Transverse colon (tissue), 4 donors: ENCODE data around the gene CWC25. TPM values are rescaled to one million over a fixed set of nuclear protein-coding genes. Genes with fewer than 3 reads are reported as not detected.

Experiments used
- DNase-seq: peaks from one replicate; pipeline ENCODE4 v3.0.0-alpha.2; 2019
- H3K27ac ChIP-seq, 4 donors: fragments of 200-600 bp; sonication (generic); 2 replicates each; pipeline ENCODE4 v1.5.1; 2016 to 2018; ENCODE audit warnings: inconsistent platforms in 4 of 4
- H3K27me3 ChIP-seq: fragments of 200-600 bp; sonication (generic); 2 replicates; pipeline ENCODE4 v1.5.1; 2017; ENCODE audit warnings: inconsistent platforms
- H3K36me3 ChIP-seq, 4 donors: fragments of 200-600 bp; sonication (generic); 2 replicates each; pipeline ENCODE4 v1.5.1; 2017 to 2019; ENCODE audit warnings: inconsistent platforms in 4 of 4
- H3K4me1 ChIP-seq, 4 donors: fragments of 200-600 bp; sonication (generic); 2 replicates each; pipeline ENCODE4 v1.5.1; 2017 to 2020; ENCODE audit warnings: inconsistent platforms in 4 of 4
- H3K4me3 ChIP-seq, 4 donors: fragments of 200-600 bp; sonication (generic); 1 replicate in 1 of 4; 2 replicates in 3 of 4; pipeline versions ENCODE4 v1.5.1 to v1.6.1; 2017 to 2019; ENCODE audit warnings: inconsistent platforms in 4 of 4
- H3K9me3 ChIP-seq, 2 donors: fragments of 200-600 bp; sonication (generic); 2 replicates each; pipeline ENCODE4 v1.5.1; 2017 to 2019; ENCODE audit warnings: inconsistent platforms in 2 of 2
- EP300 ChIP-seq: sonication (generic); formaldehyde crosslinking; IDR thresholded peaks from one replicate; pipeline ENCODE4 v1.6.1; 2017; ENCODE audit warnings: antibody characterized with exemption, low read depth
- POLR2A ChIP-seq: fragments of 450-650 bp; IDR thresholded peaks from one replicate; pipeline ENCODE4 v1.6.1; 2016; ENCODE audit warnings: antibody characterized with exemption, mild to moderate bottlenecking, moderate library complexity
- POLR2AphosphoS5 ChIP-seq, 3 donors: sonication (generic); formaldehyde crosslinking; IDR thresholded peaks; one replicate each; pipeline ENCODE4 v1.6.1; 2016; ENCODE audit warnings: antibody characterized with exemption in 3 of 3
- WGBS, 2 donors: methylation state at CpG; one replicate each; pipeline ENCODE4 v1.1.5; 2018; ENCODE audit warnings: low coverage in 1 of 2; 5-methylcytosine and 5-hydroxymethylcytosine counted together
- in situ Hi-C, 4 donors: fragments of 200-750 bp; cut with MboI; loops; one replicate each; pipeline versions ENCODE4 v1.15.0 to v1.15.1; 2017; ENCODE audit warnings: low sequenced_read_pairs in 3 of 4, low pct_ligation_motif_present in 1 of 4, low pct_unique_long_range_greater_than_20kb in 1 of 4
- intact Hi-C: fragments of 100-400 bp; cut with DNase I; formaldehyde crosslinking; loops from one replicate; pipeline ENCODE4 v1.15.1; 2023; ENCODE audit warnings: low total_unique reads
- total RNA-seq, 4 donors: library from RNA; depleted of rRNA; stranded (reverse); fragments of >200 nt; gene quantifications; one replicate each; pipeline ENCODE4 v1.1.0, GENCODE V29; 2016
- TF ChIP-seq, protein P1 (sequence below), 5 experiments: fragments of 200-600 bp in 3 of 5; fragments of 450-650 bp in 2 of 5; sonication (generic) in 3 of 5; IDR thresholded peaks; 1 replicate in 2 of 5; 2 replicates in 3 of 5; pipeline ENCODE4 v1.5.1; 2016 to 2017; ENCODE audit warnings: antibody characterized with exemption in 5 of 5, inconsistent platforms in 3 of 5, mild to moderate bottlenecking in 2 of 5, moderate library complexity in 1 of 5

CWC25 gene
- total RNA-seq, 4 donors from 2014 or later: 22.1 to 97.3 (median 37.5) TPM

DNA sequence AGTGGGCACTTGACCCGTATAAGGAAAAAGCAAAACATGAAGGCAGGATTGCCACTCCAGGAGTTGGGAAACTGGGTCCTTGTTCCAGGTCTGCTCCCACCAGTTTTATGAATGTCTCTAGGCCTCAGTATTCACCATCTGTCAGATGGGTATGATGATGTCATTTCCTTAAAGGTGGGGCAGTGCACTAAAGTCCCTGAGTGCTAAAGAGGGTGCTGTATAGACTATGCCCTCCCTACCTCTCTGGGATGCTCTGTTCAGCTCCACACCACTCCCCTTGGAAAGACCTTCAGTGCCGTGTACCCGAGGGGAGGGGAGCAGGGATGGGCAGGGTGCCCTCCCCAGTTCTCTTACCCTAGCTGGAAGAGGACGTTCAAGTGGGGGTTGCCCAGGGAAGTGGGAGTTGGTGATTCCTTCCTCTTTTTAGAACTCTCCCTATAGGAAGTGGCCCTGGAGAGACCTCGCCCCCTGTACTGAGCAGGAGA lies 46.9 kb upstream of the CWC25 start:
- H3K4me1 ChIP-seq: peaks cover 45 to 75% (median 63%) of the 10 kb centered on the region in 4 donors
- 15 to 17% methylated on average over 1 to 5 of the region's 5 CpGs for WGBS, 2 donors
- peak overlapping the region in 3 of 4 donors; percentile 81 to 97 (median 97) for H3K4me3 ChIP-seq
- intact Hi-C loops: loop anchor here (2.0 kb wide), 1 partner anchor 51 kb away; no protein-coding TSS in a partner anchor
- H3K9me3 ChIP-seq: no peaks in the 10 kb centered on the region
- in situ Hi-C loops: loop anchor here in 1 of 4 donors (25.0 kb wide), 1 partner anchor 290 kb away; the partner anchor contains the start of genes ARL5C and PLXDC1
- no peaks in the 10 kb centered on the region for H3K36me3 ChIP-seq
- no peaks in the 10 kb centered on the region for H3K27me3 ChIP-seq
- H3K27ac ChIP-seq: peak overlapping the region; percentile 91 to 99 (median 98)
- no peak for DNase-seq
- TF ChIP-seq POLR2AphosphoS5 (IDR thresholded peaks at IDR 0.05): no peak
- TF ChIP-seq EP300: no peak
- TF ChIP-seq, protein P1, sequence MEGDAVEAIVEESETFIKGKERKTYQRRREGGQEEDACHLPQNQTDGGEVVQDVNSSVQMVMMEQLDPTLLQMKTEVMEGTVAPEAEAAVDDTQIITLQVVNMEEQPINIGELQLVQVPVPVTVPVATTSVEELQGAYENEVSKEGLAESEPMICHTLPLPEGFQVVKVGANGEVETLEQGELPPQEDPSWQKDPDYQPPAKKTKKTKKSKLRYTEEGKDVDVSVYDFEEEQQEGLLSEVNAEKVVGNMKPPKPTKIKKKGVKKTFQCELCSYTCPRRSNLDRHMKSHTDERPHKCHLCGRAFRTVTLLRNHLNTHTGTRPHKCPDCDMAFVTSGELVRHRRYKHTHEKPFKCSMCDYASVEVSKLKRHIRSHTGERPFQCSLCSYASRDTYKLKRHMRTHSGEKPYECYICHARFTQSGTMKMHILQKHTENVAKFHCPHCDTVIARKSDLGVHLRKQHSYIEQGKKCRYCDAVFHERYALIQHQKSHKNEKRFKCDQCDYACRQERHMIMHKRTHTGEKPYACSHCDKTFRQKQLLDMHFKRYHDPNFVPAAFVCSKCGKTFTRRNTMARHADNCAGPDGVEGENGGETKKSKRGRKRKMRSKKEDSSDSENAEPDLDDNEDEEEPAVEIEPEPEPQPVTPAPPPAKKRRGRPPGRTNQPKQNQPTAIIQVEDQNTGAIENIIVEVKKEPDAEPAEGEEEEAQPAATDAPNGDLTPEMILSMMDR (IDR thresholded peaks at IDR 0.05): no peak

DNA sequence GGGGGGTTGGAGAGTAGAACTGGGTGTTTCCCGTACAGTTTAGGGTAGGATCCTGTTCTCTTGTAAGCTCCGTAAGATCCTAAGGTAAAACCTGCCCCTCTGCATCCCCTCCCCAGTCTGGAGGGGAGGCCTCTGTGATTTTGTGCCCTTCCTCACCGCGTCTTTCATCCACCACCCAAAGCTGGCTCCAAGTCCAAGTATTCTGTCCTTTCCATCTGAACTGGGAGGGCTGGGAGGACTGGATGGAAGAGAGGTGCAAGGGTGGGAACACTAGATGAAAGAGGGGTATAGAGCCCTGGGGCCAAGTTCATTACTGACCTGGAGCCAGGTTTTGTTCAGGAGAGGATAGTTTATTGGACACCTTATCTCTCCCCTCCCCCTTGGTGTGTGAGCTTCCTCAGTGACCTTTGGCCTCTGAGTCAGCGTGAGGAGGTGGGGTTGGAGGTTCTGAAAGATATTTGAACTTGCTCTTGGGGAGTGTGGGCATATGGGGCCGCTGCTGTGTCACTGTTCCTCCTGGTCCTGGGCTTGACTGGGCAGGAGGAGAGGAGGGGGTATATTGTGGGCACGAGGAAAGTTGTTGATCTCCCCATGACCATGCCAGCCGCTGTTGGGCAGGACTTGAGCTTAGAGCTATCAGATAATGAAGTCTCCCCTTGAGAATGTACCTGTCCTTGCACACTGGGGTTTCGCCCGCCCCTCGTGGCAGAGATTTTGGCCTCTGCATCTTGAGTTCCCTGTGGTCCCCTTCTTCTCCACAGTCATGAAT lies 46.3 kb upstream of the CWC25 start:
- H3K4me1 ChIP-seq: peaks cover 42 to 69% (median 58%) of the 10 kb centered on the region in 4 donors
- TF ChIP-seq EP300 (peak; percentile 58), POLR2AphosphoS5 (IDR thresholded peaks at IDR 0.05) (peak; percentile 82 to 93 (median 83)), POLR2A (peak; percentile 83)
- TF ChIP-seq, protein P1 (IDR thresholded peaks at IDR 0.05): peak in 1 of 5 experiments; percentile 16
- peak overlapping the region; percentile 81 to 99 (median 97) for H3K4me3 ChIP-seq
- 0 to 13% methylated on average over 2 to 11 of the region's 11 CpGs for WGBS, 2 donors
- in situ Hi-C loops: loop anchor here in 1 of 4 donors (25.0 kb wide), 1 partner anchor 291 kb away; the partner anchor contains the start of genes ARL5C and PLXDC1
- H3K27ac ChIP-seq: peak overlapping the region; percentile 91 to 99 (median 98)
- H3K36me3 ChIP-seq: no peaks in the 10 kb centered on the region
- DNase-seq: peak; percentile 91
- no peaks in the 10 kb centered on the region for H3K27me3 ChIP-seq
- H3K9me3 ChIP-seq: no peaks in the 10 kb centered on the region
- intact Hi-C loops: loop anchor here (2.0 kb wide), 1 partner anchor 51 kb away; no protein-coding TSS in a partner anchor

DNA sequence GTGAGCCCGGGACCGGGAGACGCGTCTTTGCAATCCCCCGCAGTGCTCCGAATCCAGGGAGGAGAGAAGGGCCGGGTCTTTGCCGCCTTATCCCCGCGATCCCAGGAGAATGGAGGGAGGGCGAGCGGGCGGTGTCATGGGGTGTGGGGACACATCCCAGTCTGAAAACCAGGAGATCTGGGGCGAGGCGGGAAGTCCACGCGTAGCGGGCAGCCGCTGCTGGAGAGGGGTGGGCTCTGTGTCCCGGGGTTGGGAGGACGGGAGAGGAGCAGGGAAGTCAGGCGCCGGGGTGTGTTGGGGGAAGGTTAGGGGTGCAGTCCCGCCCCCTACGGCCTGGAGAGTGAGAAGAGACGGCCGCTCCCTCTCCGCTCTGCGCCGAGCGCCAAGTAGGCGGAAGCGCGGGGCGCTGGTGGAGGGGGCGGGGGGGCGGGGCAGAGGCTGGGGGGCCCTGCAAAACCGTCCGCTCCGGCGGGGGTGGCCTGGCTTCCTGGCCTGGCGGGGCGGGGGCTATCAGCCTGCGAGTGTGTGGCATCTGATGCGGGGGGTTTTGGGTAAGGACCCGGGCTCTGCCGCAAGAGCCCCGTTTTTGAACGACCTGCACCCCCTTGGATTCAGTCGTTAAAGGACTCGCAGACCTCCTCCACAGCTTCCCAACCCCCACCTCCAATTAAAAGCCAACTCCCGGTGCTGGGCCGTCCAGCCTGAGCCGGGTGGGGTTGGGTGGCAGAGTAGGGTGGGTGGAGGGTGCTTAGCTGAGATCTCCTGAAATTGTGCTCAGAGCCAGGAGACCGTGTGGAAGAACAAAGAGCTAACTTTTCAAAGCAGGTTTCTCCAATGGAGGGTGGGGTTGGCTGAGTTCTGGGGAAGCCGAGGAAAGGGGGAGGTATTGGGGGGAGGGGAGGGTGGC lies 45.4 kb upstream of the CWC25 start:
- 0% methylated on average over 52 of the region's 56 CpGs; no CpG with 5 or more reads in 1 of the 2 donors for WGBS, 2 donors
- in situ Hi-C loops (loop anchor here in 1 of 4 donors (25.0 kb wide), 1 partner anchor 292 kb away; the partner anchor contains the start of genes ARL5C and PLXDC1), intact Hi-C loops (no loop called here)
- peaks cover 41 to 61% (median 53%) of the 10 kb centered on the region in 4 donors for H3K4me1 ChIP-seq
- peak overlapping the region; percentile 91 to 99 (median 98) for H3K27ac ChIP-seq
- H3K4me3 ChIP-seq: peak overlapping the region; percentile 81 to 99 (median 97)
- H3K9me3 ChIP-seq: no peaks in the 10 kb centered on the region
- peak; percentile 83 for DNase-seq
- no peaks in the 10 kb centered on the region for H3K36me3 ChIP-seq
- no peaks in the 10 kb centered on the region for H3K27me3 ChIP-seq
- TF ChIP-seq EP300: no peak
- TF ChIP-seq, protein P1 (IDR thresholded peaks at IDR 0.05): peak in 1 of 5 experiments; percentile 34
- TF ChIP-seq POLR2AphosphoS5 (IDR thresholded peaks at IDR 0.05): peak in 2 of 3 donors; percentile 5 to 34
